GM15510 (cell line): ENCODE data around the gene DTHD1.

Experiments
- POLR2A ChIP-seq: IDR thresholded peaks from 3 replicates; pipeline ENCODE4 v1.6.1; 2011; ENCODE audit warnings: borderline replicate concordance; ENCODE audit not compliant: insufficient read length; ENCODE audit errors: extremely low read depth

Gene DTHD1

DNA sequence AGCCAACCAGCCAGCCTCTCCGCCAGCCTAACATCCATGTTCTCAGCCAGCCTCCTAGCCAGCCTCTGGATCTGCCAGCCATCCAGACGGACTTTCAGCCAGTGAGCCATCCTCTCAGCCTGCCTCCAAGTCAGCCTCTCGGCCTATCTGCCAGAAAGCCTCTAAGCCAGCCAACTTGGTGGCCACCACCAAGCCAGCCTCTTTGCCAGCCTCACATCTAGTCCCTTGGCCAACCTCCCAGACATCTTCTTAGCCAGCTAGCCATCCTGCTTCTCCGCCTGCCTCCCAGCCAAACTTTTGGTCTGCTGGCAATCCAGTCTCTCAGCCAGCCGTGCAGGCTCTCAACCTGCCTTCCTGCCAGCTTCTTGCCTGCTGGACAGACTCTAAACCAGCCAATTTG lies 20.7 kb upstream of the DTHD1 start:
- TF ChIP-seq POLR2A, result no peak

DNA sequence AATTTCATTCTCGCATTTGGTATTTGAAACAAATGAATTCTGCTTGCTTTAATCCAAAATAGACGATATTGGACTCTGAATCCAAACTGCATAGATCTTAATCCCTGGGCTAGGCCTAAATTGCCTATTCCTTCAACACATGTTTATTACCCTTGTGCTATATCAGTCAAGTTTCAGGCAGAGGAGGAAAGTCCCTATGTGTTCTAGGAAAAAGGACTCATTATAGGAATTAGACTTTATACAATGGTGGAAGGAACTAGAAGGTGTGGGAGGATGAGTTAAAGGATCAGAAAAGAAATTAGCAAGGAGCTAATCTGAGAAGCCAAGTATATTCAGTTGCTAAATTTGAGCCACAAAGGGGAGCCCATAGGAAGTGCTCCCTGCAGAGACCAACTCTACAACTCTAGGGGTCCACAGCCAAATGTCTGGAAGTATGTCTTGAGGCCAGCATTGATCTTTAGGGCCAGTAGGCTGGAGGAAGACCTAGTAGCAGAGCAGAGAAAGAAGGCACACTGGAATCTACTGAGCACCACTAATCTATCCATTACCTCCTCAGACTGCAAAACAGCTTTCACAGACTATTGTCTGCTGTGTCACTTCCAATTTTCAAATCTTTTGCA lies 17.1 kb upstream of the DTHD1 start:
- TF ChIP-seq POLR2A, result no peak

DNA sequence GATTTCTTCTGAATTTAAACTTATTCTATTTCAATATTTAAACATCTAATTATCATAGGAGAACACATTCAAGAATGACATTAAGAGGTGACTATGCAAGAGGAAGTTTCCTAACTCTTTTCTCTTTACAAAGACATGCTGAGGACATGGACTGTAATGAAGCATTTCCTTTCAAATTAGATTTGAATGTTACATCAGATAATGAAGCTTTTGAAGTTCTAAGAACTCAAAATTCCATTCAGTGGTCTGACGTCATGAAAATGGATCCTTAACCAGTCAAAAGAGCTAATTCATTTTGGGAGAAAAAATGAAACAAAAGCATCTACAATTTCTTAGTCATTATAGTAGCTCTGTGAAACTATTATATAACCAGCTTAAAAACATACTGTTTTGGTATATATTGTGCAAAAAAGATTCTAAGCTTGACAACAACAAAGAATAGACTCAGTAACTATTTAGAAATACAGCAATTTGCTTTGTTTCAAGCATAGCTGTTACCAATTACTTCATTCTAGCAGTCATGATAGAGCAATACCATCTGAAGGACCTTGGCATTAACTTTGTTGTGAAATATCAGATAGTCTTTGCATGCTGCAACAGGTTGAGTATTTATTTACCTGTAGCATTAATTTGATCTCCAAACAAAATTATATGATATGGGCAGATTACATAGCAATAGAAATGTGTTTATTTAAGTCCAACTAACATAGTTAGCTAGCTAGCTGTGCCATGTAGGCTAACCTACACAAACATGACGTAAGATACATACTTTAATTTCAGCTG lies 13.7 kb upstream of the DTHD1 start:
- no peak for TF ChIP-seq POLR2A

DNA sequence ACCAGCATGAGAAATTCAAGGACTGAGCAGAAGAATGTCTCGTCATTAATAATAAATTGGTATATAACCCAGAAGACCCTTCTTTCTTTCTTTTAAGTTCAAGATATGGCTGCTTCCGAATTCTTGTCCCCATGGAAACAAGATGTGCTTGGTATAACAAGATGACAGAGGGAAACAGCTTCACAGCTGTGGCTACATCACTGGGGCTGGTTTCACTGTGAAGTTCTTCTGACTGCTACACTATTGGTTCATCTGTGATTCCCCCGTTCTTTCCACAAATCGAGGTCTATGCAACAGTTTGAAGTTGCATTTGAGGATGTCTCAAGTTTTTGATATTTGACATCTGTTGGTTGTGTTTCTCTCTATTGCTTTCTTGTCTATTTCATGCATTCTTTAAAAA lies 12.3 kb upstream of the DTHD1 start:
- no peak for TF ChIP-seq POLR2A

DNA sequence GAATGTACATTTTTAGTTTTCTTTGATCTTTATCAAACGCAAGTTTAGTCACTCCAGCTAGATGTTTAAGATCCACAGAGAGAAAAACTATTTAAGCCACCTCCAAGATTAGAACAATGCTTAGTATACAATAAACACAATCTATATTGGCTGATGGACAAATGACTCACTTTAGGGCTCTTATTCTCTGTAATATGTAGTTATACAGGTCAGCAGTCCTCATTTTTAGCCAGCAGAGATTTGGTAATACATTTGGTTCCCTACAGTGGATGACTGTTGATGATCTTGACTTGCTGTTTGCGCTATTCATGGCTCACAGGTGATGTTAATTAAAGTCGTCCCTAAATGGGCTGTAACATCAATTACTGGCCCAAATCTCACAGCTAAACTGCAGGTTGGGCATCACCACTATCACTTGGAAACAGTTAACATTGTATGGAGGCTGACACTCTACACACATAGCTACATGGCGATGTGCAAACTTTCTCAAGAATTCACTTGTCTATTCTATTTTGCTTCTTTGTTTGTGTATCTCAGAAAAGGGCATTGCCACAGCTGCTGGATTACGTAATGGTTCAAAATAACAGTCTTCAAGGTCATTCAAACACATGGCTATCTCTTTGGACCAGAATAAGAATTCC lies 11.8 kb upstream of the DTHD1 start:
- TF ChIP-seq POLR2A, result no peak

DNA sequence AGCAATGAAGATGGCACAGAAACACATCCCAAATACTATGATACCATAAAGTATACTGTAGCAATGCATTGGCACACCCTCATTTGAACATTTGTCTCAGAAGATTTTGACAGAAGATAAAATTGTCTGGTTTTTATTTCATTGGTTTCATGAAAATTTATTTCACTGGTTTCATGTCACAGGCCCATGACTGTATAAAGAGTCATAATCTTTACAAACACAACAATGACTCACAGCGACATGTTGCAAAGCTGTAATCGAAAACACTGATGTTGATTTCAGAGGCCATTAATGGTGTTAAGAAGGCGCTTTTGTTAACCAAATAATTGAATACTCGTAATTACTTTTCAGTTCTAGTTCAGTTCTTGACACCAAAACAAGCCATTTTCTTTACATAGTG lies 8.1 kb upstream of the DTHD1 start:
- no peak for TF ChIP-seq POLR2A

DNA sequence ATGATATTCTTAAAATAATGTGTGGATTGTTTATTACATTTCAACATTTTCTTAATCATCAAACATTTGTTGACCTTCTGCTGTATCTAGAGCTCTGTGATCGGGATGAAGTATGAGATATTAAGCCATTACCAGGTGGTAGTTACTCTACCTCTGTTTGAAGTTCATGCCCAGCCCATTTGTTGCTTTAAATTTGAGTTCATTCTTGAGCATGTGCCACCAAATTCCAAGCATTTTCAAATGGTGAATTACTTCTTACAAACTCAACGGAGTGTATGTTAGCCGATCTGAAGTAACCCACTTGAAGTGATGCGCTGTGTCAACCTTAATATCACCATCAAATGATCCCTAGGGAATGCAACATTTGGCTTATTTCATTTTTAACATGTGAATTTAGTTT lies 7.3 kb upstream of the DTHD1 start:
- TF ChIP-seq POLR2A, result no peak

DNA sequence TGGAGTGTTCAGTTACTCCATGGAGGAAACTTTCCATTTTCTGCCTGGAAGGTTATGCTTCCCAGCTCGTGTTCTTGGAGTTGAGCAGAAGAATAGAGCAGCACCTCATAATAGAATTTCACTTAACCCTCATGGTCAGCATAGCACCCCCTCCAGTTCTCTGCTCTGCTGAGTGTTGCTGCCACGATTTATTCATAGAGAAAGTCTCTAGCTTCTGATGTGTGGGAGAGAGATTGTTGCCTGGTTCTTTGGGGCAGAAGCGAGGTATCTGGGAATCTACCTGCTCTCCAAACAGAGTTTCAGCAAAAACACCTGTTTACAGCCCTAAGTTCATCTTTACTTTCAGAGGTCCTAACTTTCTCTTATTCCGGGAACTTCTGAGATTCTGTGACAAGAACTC lies 3.9 kb upstream of the DTHD1 start:
- TF ChIP-seq POLR2A, result no peak

DNA sequence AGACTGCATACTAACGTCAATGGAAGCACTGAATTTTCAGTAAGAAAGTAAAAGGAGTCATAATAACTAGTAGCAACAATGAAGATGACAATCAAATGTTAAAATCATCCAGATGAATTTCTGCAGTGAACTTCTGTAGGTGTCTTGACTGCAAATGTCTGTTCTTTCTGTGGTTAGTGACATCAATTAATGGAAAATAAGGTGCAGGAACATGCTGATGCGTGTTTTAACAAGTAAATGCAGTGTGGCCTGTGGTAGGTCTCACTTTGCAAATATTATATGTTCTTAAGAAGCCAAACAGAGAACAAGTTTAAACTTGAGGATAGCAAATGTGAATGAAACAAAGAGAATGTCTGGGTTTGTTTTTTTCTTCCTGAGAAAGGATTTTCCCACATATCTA lies 2.6 kb upstream of the DTHD1 start:
- no peak for TF ChIP-seq POLR2A

DNA sequence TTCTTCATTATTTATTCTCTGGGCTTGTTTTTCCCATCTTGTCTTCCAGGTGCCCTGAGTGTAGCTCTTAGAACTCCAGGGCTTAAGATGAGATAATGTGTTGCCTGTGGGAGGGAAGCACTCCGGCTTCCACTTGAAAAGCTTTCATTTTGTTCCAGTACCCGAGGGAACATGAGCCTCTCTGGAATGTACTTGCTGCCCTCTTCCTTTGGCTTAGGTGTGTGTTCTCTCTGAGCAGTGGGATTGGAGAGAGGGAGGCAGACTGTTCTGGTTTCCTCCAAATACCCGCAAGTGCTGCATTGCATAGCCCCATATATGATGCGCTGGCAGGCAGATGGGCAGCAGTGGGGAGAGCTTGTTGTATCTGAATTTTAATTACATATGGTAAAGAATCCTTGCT lies 861 bp upstream of the DTHD1 start:
- no peak for TF ChIP-seq POLR2A

DNA sequence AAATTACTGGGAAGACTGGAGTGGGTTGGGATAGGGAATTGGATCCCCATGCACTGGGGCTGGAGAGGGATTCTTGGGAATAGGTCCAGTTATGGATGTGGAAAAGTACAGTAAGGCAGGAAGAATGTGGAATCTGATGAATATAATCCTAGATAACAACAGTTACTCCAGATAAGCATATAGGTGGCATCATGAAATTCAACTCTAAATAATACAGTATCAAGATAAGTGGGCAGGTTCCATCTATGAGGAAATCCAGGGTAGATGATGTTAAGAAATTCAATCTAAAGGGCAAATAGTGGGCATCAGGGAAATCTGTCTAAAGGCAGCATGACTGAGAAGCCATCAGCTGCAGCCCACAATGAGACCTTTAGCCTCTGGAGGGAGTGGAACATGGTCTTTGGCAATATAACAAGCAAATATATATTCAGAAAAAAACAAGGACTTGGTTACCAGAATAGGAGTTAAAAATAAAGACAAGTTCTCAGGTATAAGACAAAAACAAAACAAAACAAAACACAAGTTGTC lies 1.2 kb downstream of the DTHD1 start:
- no peak for TF ChIP-seq POLR2A

DNA sequence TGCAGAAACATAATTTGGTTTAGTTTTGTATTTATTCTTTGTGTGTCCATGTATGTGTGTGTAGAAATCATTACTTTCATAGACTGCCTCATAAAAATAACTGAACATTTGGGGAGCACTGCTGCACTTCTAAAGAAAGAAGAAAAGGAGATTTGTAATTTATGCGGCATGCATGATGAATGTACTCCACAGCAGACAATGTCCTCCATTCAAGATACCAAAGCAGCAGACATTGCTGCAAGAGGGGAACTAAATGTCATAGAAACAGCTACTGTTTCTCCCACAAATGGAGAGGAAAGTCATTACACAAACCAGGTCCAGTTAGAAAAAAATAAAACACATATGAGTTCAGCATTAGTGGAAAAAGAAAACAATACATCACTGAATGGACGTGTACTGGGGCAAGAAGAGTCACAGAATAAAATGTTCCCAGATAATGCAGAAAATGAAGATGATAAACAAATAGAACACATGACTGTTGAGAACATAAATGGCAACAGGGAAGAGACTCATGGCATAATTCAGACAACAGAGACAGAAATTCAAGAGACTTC lies 2.6 kb downstream of the DTHD1 start:
- TF ChIP-seq POLR2A, result no peak

DNA sequence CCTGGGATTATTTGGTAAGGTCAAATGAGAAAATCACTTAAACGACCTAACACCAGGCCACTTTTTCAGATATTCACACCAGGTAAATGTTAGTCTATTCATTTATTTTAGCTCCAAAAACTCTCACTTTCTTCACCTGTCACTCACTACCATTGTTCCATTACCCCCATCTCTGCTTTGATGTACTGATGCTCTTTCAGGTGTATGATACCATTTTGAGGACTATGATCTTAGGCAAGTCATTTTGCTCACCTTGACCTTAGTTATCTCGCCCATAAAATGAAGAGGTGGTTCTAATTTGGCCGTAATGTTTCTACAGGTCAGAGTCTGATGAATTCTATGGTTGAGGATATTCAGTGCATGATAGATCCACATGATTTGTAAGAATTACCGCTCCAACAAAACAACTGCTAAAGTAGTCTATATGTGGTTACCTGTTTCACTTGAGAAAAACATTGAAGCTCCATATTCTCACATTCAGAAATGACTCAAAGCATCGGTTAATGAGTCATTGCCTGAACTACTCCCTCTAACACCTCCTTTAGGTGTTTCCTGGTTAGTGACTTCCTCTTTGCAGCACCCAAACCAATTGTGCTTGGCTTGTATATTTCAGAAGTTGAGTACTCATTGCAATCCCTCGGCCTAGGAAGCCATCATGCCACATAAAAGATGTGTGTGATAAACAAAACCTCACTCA lies 4.5 kb downstream of the DTHD1 start:
- no peak for TF ChIP-seq POLR2A

DNA sequence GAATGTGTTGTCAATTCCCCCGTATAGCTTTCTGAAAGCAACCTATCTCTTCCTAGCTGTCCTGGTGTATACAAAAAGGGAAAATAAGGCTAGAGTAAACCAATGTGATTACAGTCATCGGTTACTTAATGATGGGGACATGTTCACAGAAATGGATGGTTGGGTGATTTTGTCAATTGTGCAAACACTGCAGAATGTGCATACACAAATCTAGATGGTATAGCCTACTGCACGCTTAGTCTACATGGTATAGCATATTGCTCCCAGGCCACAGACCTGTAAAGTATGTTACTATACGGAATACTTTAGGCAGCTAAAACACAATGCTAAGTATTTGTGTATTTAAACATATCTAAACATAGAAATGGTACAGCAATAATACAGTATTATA lies 5.1 kb downstream of the DTHD1 start:
- TF ChIP-seq POLR2A, result no peak

DNA sequence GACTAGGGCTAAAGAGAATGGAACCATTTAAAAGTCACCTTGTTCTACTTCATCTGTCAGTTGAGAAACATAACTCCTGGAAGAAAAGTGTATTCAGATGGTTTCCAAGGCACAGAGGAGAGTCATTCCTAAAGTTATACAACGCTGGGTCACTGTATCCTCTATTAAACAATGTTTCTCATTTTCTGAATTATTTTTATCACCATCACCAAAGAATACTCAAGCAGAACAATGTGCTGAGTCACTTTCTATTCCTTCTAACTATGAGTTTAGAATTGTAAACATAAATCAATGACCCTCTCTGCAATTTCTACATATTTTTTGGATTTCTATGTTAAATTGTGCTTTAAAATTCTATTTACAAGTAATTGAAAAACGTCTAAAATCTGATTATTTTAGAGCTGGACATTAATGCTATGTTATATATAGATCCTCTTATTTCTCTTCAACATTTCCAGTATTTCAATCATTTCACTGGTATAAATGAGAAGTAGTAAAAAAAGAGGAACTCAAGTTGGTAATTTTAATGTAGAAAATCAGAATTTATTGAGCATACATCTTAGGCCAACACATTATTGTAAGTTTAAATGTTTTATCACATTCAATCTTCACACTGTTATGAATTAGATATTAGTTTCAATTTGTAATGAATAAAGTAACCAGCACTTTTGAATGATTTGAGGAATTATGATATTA lies 7.5 kb downstream of the DTHD1 start:
- no peak for TF ChIP-seq POLR2A

DNA sequence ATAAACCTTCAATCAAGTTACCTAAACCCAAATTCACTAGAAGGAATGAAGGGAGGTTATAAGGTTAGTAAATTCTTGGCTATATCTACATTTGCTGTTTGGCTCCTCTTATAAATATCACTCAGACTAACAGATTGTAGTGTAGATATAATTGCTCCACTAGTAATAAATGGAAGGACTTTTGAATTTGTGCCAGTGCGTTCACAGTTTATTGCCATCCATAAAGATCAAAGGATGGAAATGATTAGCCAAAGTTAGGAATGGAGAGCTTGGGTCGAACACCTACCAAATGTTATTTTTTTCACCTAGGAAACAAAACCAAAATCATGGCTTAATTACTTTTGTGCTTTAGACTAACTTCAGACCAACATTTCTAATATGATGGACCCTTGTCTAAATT lies 9.2 kb downstream of the DTHD1 start:
- no peak for TF ChIP-seq POLR2A
